Lung microvascular endothelial cell (primary cell): Measurements from ENCODE around the gene DCUN1D1. TPM values are rescaled to one million over a fixed set of nuclear protein-coding genes. Genes with fewer than 3 reads are reported as not detected.

Source experiments
- DNase-seq, 2 donors: peaks; one replicate each; pipeline versions ENCODE4 v3.0.0 to v3.0.0-alpha.2; 2010; ENCODE audit warnings: low read depth in 2 of 2
- total RNA-seq: library from RNA; depleted of rRNA; stranded (reverse); fragments of >200 nt; gene quantifications from 2 replicates; pipeline ENCODE4 v1.2.1, GENCODE V29; 2014

The DCUN1D1 gene
- total RNA-seq, 1 donor from 2014 or later = 16.5 TPM

DNA sequence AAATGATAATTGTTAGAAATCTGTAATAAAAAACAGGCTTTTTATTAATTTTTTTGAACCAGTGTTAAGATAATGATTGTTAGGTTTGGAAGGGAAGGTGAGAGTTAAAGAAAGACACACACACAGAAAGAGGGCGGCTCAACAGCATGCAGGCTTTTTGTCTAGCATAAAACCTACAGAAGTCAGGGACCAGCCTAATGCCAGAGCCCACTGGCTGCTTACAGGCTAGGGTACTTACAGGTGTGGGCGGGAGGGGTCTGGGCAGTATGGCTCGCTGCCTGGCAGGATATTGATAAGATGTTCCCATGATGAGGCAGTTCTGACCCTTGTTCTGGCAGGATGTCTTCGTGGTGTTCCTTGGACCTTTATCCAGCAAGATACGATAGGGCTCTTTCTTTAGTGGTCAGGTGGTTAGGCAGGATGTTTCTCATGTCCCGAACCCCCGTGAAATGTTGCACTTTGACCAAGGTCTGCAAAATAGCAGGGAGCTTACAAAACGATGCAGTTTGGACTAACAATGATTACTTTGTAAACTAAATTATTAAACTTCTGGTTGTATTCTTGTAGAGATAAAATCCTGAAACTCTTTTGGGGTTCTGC is 84.7 kb downstream of the DCUN1D1 start:
- DNase-seq = no peak

GRCh38 chr3:182892226-182892625 is 88.1 kb downstream of the DCUN1D1 start:
- no peak for DNase-seq

- no peak for DNase-seq
Observed at GRCh38 chr3:182891364-182891763, 89.0 kb downstream of the DCUN1D1 start.

GRCh38 chr3:182889948-182890629 is 90.2 kb downstream of the DCUN1D1 start:
- DNase-seq = no peak

Other genes with a start within 250 kb of the DCUN1D1 start
- 71.3 and 101 TPM in 2 replicates for gene ATP11B, start 187.0 kb downstream of the DCUN1D1 start, total RNA-seq
- gene MCCC1, start 119.0 kb upstream of the DCUN1D1 start, total RNA-seq = 19.0 and 20.3 TPM in 2 replicates
- gene LAMP3, start 182.2 kb upstream of the DCUN1D1 start, total RNA-seq = 18.5 and 29.6 TPM in 2 replicates